22Rv1 (cell line): ENCODE results near the gene TBC1D25.

Experiments
- CTCF ChIP-seq: fragments of 450-650 bp; IDR thresholded peaks from 2 replicates; pipeline ENCODE4 v1.5.1; 2017; ENCODE audit warnings: mild to moderate bottlenecking
- ZFX ChIP-seq: fragments of 450-650 bp; IDR thresholded peaks from 2 replicates; pipeline ENCODE4 v1.6.1; 2017; ENCODE audit warnings: antibody characterized with exemption, borderline replicate concordance

DNA sequence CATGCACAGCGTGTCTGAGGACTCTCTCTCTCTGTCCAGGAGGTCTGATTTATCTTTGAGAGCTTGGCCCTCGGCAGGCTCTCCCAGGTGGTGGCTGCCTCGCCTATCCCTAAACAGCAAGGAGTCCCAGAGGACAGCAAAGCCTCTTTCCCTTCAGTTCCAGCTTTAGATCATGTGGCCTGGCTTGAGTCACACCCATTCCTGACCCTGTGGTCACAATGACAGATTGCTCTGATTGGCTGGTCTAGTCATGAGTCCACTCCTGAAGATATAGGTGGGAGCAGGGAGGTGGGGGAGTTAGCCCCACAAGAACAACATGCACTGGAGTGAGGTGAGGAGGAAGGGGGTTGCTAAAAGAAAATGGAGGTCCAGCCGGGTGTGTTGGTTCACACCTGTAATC, 42.9 kb upstream of the TBC1D25 start:
- TF ChIP-seq CTCF (no peak), ZFX (no peak)
